ENCODE results near the gene RNF4. TPM values are rescaled to one million over a fixed set of nuclear protein-coding genes. Genes with fewer than 3 reads are reported as not detected.

The RNF4 gene
- polyA plus RNA-seq, 3 donors: 28.8 to 41.3 (median 37.0) TPM

DNA sequence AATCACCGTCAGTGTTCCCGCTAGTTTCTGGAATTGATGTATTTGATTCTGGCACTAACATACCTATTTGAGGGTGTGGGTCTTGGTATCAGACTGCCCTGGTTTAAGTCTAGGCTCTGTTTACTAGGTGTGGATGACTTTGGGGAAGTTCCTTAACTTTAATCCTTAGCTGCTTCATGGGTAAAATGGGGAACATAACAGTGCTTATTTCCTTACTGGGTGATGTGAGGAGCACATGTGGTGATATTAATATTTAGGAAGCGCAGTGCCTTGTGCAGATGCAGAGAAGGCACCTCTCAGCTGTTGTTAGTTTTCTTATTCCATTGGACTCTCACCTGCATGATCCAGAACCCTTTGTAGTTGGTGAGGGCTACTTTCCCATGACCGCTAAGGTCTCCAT, 17.1 kb downstream of the RNF4 start:
- H3K9me3 ChIP-seq (replicated peaks in 1 of 2; ENCODE audit: control insufficient read depth in 1 of 2, insufficient read depth in 1 of 2, low read length in 2 of 2): no peaks in the 10 kb centered on the region
- peaks cover 11 to 25% of the 10 kb centered on the region in 2 donors for H3K36me3 ChIP-seq (replicated peaks in 1 of 2; ENCODE audit: control insufficient read depth in 1 of 2, insufficient read depth in 2 of 2, low read length in 2 of 2)
- H3K27ac ChIP-seq (ENCODE audit: low read depth in 1 of 2, low read length in 2 of 2): peak overlapping the region; percentile 61 to 78
- H3K27me3 ChIP-seq (ENCODE audit: control insufficient read depth in 2 of 2, insufficient read depth in 2 of 2, low read length in 2 of 2): no peaks in the 10 kb centered on the region
- H3K4me1 ChIP-seq (ENCODE audit: control insufficient read depth in 1 of 2, insufficient read depth in 2 of 2, low read length in 2 of 2): peaks cover 68 to 75% of the 10 kb centered on the region in 2 donors
- H3K4me3 Mint-ChIP-seq: peak overlapping the region; percentile 69 to 88
- no peak for TF ChIP-seq CTCF (IDR thresholded peaks at IDR 0.05)
- H3K36me3 Mint-ChIP-seq: peaks cover 15 to 29% of the 10 kb centered on the region in 2 donors
- peaks cover 90% of the 10 kb centered on the region for H4K20me1 ChIP-seq (ENCODE audit: insufficient read depth, low read length)
- H3K27me3 Mint-ChIP-seq (ENCODE audit: low read depth in 3 of 3): peaks cover 0 to 1% (median 0%) of the 10 kb centered on the region in 3 donors
- H3K9ac ChIP-seq (ENCODE audit: insufficient read depth, low read length, poor library complexity, severe bottlenecking): no peak overlapping the region
- H3K4me1 Mint-ChIP-seq: peaks cover 77% of the 10 kb centered on the region
- intact Hi-C loops (cut with micrococcal nuclease): loop anchor here in 1 of 2 donors (5.0 kb wide), 1 partner anchor 51 kb away; the partner anchor contains the start of gene FAM193A
- H3K9me3 Mint-ChIP-seq: no peaks in the 10 kb centered on the region
- peak in 2 of 3 donors; percentile 55 to 62 for DNase-seq
- peak overlapping the region; percentile 90 to 97 (median 96) for H3K27ac Mint-ChIP-seq
- H3K79me2 ChIP-seq (ENCODE audit: insufficient read depth, low read length): peaks cover 95% of the 10 kb centered on the region
- peak overlapping the region in 1 of 3 experiments; percentile 65 for H3K4me3 ChIP-seq (replicated peaks in 1 of 3; ENCODE audit: low read depth in 2 of 3, low read length in 3 of 3)
- no peak overlapping the region for H2AFZ ChIP-seq (ENCODE audit: insufficient read depth, low read depth, low read length, poor library complexity, severe bottlenecking)
- WGBS (ENCODE audit: insufficient coverage): 0% methylated on average over 1 of the region's 4 CpGs
- peak overlapping the region; percentile 74 for H3K4me2 ChIP-seq (replicated peaks; ENCODE audit: extremely low read depth, low read length, poor library complexity, severe bottlenecking)

GRCh38 chr4:2486981-2487380, 18.1 kb downstream of the RNF4 start:
- Histone ChIP-seq H3K4me2 (replicated peaks; ENCODE audit: extremely low read depth, low read length, poor library complexity, severe bottlenecking) (no peak overlapping the region), H3K4me1 (ENCODE audit: control insufficient read depth in 1 of 2, insufficient read depth in 2 of 2, low read length in 2 of 2) (peaks cover 61 to 70% of the 10 kb centered on the region in 2 donors), H3K27me3 (ENCODE audit: control insufficient read depth in 2 of 2, insufficient read depth in 2 of 2, low read length in 2 of 2) (no peaks in the 10 kb centered on the region), H3K9ac (ENCODE audit: insufficient read depth, low read length, poor library complexity, severe bottlenecking) (no peak overlapping the region), H4K20me1 (ENCODE audit: insufficient read depth, low read length) (peaks cover 90% of the 10 kb centered on the region), H3K36me3 (replicated peaks in 1 of 2; ENCODE audit: control insufficient read depth in 1 of 2, insufficient read depth in 2 of 2, low read length in 2 of 2) (peaks cover 18 to 35% of the 10 kb centered on the region in 2 donors), H3K79me2 (ENCODE audit: insufficient read depth, low read length) (peaks cover 95% of the 10 kb centered on the region), H2AFZ (ENCODE audit: insufficient read depth, low read depth, low read length, poor library complexity, severe bottlenecking) (no peak overlapping the region), H3K4me3 (replicated peaks in 1 of 3; ENCODE audit: low read depth in 2 of 3, low read length in 3 of 3) (no peak overlapping the region), H3K9me3 (replicated peaks in 1 of 2; ENCODE audit: control insufficient read depth in 1 of 2, insufficient read depth in 1 of 2, low read length in 2 of 2) (no peaks in the 10 kb centered on the region), H3K27ac (ENCODE audit: low read depth in 1 of 2, low read length in 2 of 2) (peak overlapping the region in 1 of 2 donors; percentile 78)
- 93% methylated on average over 2 of the region's 6 CpGs for WGBS (ENCODE audit: insufficient coverage)
- TF ChIP-seq CTCF (IDR thresholded peaks at IDR 0.05): no peak
- peaks cover 18 to 35% of the 10 kb centered on the region in 2 donors for H3K36me3 Mint-ChIP-seq
- DNase-seq: no peak
- peaks cover 66% of the 10 kb centered on the region for H3K4me1 Mint-ChIP-seq
- H3K9me3 Mint-ChIP-seq: peaks cover 0 to 2% (median 0%) of the 10 kb centered on the region in 7 donors
- H3K27ac Mint-ChIP-seq: peak overlapping the region in 3 of 7 donors; percentile 55 to 96 (median 96)
- H3K27me3 Mint-ChIP-seq (ENCODE audit: low read depth in 3 of 3): peaks cover 0 to 2% (median 0%) of the 10 kb centered on the region in 3 donors
- no peak overlapping the region for H3K4me3 Mint-ChIP-seq
- intact Hi-C loops (cut with micrococcal nuclease): loop anchor here in 1 of 2 donors (5.0 kb wide), 1 partner anchor 50 kb away; the partner anchor contains the start of gene FAM193A

Data from CD14-positive monocyte (primary cell).